Measurements from ENCODE around the gene SLC25A34.

- no peak for TF ChIP-seq EZH2 (IDR thresholded peaks at IDR 0.05)
- TF ChIP-seq FOXP2 (optimal IDR thresholded peaks at IDR 0.05; ENCODE audit: control extremely low read depth, extremely low read length, insufficient read depth), result no peak
Observed at GRCh38 chr1:15785683-15786082, 49.6 kb downstream of the SLC25A34 start.

Measured in SK-N-MC (cell line).